ENCODE measurements around the gene PUM2.

Gene PUM2

GRCh38 chr2:20229322-20230113 lies 121.1 kb downstream of the PUM2 start:
- in situ Hi-C loops (cut with HindIII; ENCODE audit: low sequenced_read_pairs) = no loop called here
- no peak for DNase-seq (ENCODE audit: low read depth, low spot score)
- H3K4me3 ChIP-seq (ENCODE audit: low read depth, low read length) = no peak overlapping the region
- no peak for TF ChIP-seq CTCF (IDR thresholded peaks at IDR 0.05; ENCODE audit: low read depth, low read length)

GRCh38 chr2:20227894-20228505 lies 122.6 kb downstream of the PUM2 start:
- in situ Hi-C loops (cut with HindIII; ENCODE audit: low sequenced_read_pairs) = no loop called here
- H3K4me3 ChIP-seq (ENCODE audit: low read depth, low read length) = no peak overlapping the region
- DNase-seq (ENCODE audit: low read depth, low spot score) = no peak
- TF ChIP-seq CTCF (IDR thresholded peaks at IDR 0.05; ENCODE audit: low read depth, low read length) = no peak

- DNase-seq (ENCODE audit: low read depth, low spot score) = no peak
- H3K4me3 ChIP-seq (ENCODE audit: low read depth, low read length) = no peak overlapping the region
- no peak for TF ChIP-seq CTCF (IDR thresholded peaks at IDR 0.05; ENCODE audit: low read depth, low read length)
- in situ Hi-C loops (cut with HindIII; ENCODE audit: low sequenced_read_pairs) = no loop called here
Observed at GRCh38 chr2:20226152-20226545, 124.5 kb downstream of the PUM2 start.

- peak; percentile 63 for TF ChIP-seq CTCF (IDR thresholded peaks at IDR 0.05; ENCODE audit: low read depth, low read length)
- in situ Hi-C loops (cut with HindIII; ENCODE audit: low sequenced_read_pairs) = no loop called here
- DNase-seq (ENCODE audit: low read depth, low spot score) = peak; percentile 64
- H3K4me3 ChIP-seq (ENCODE audit: low read depth, low read length) = peak overlapping the region; percentile 61
Observed at GRCh38 chr2:20225294-20226151, 125.1 kb downstream of the PUM2 start.

- TF ChIP-seq CTCF (IDR thresholded peaks at IDR 0.05; ENCODE audit: low read depth, low read length) = no peak
- in situ Hi-C loops (cut with HindIII; ENCODE audit: low sequenced_read_pairs) = no loop called here
- peak; percentile 57 for DNase-seq (ENCODE audit: low read depth, low spot score)
- peak within 1 kb of the TSS; percentile 61 for H3K4me3 ChIP-seq (ENCODE audit: low read depth, low read length)
Observed at GRCh38 chr2:20224716-20225293, 125.8 kb downstream of the PUM2 start, which contains the start of gene SDC1. Gene SDC1 (minus strand): TSS chr2:20225130. CDS start chr2:20224867, 263 bp downstream.

- peak overlapping the region; percentile 61 for H3K4me3 ChIP-seq (ENCODE audit: low read depth, low read length)
- in situ Hi-C loops (cut with HindIII; ENCODE audit: low sequenced_read_pairs) = no loop called here
- no peak for DNase-seq (ENCODE audit: low read depth, low spot score)
- no peak for TF ChIP-seq CTCF (IDR thresholded peaks at IDR 0.05; ENCODE audit: low read depth, low read length)
Observed at GRCh38 chr2:20224164-20224715, 126.4 kb downstream of the PUM2 start.
